ENCODE results near the gene ABLIM2. TPM values are rescaled to one million over a fixed set of nuclear protein-coding genes. Genes with fewer than 3 reads are reported as not detected.

The ABLIM2 gene
- polyA plus RNA-seq, 1 donor from 2014 or later: 14.9 TPM

- Histone ChIP-seq H3K9ac (ENCODE audit: low read length) (no peak overlapping the region), H4K20me1 (ENCODE audit: insufficient read depth) (no peaks in the 10 kb centered on the region), H3K9me2 (ENCODE audit: insufficient read depth, low read length) (no peaks in the 10 kb centered on the region), H3K79me2 (replicated peaks; ENCODE audit: insufficient read depth, low read length) (no peaks in the 10 kb centered on the region), H3K27ac (ENCODE audit: low read length) (no peak overlapping the region), H2AFZ (ENCODE audit: low read depth, low read length) (no peak overlapping the region), H3K27me3 (ENCODE audit: insufficient read depth, low read depth, low read length) (no peaks in the 10 kb centered on the region), H3F3A (ENCODE audit: insufficient read depth, low read length, poor library complexity, severe bottlenecking) (no peaks in the 10 kb centered on the region), H3K9me3 (ENCODE audit: low read length) (no peaks in the 10 kb centered on the region), H3K36me3 (ENCODE audit: insufficient read depth, low read length) (no peaks in the 10 kb centered on the region), H3K4me3 (ENCODE audit: low read length) (no peak overlapping the region), H3K4me2 (ENCODE audit: low read length) (no peak overlapping the region)
- no peak for TF ChIP-seq TAF1 (IDR thresholded peaks at IDR 0.05; ENCODE audit: low read depth)
- no peak for TF ChIP-seq CTCF (IDR thresholded peaks at IDR 0.05; ENCODE audit: poor library complexity, severe bottlenecking)
- no peak for TF ChIP-seq RAD21 (conservative IDR thresholded peaks at IDR 0.05)
- no peak for TF ChIP-seq MXI1 (conservative IDR thresholded peaks at IDR 0.05; ENCODE audit: poor library complexity, severe bottlenecking)
- TF ChIP-seq SMC3 (conservative IDR thresholded peaks at IDR 0.05; ENCODE audit: poor library complexity): no peak
- TF ChIP-seq POLR2AphosphoS5 (IDR thresholded peaks at IDR 0.05): no peak
- no peak for TF ChIP-seq EZH2 (IDR thresholded peaks at IDR 0.05; ENCODE audit: borderline replicate concordance, insufficient read depth, low read length, poor library complexity, severe bottlenecking)
- TF ChIP-seq EP300 (conservative IDR thresholded peaks at IDR 0.05; ENCODE audit: poor library complexity, severe bottlenecking): no peak
- TF ChIP-seq REST (IDR thresholded peaks at IDR 0.05; ENCODE audit: borderline replicate concordance): no peak
Observed at GRCh38 chr4:8136972-8137710, 21.5 kb downstream of the ABLIM2 start.

GRCh38 chr4:8136529-8136928 is 22.1 kb downstream of the ABLIM2 start:
- Histone ChIP-seq H3K79me2 (replicated peaks; ENCODE audit: insufficient read depth, low read length) (no peaks in the 10 kb centered on the region), H3K9ac (ENCODE audit: low read length) (no peak overlapping the region), H3K4me3 (ENCODE audit: low read length) (no peak overlapping the region), H3K9me2 (ENCODE audit: insufficient read depth, low read length) (no peaks in the 10 kb centered on the region), H3K4me2 (ENCODE audit: low read length) (no peak overlapping the region), H3K27ac (ENCODE audit: low read length) (no peak overlapping the region), H4K20me1 (ENCODE audit: insufficient read depth) (no peaks in the 10 kb centered on the region), H3K9me3 (ENCODE audit: low read length) (no peaks in the 10 kb centered on the region), H3F3A (ENCODE audit: insufficient read depth, low read length, poor library complexity, severe bottlenecking) (no peaks in the 10 kb centered on the region), H3K36me3 (ENCODE audit: insufficient read depth, low read length) (no peaks in the 10 kb centered on the region), H2AFZ (ENCODE audit: low read depth, low read length) (no peak overlapping the region), H3K27me3 (ENCODE audit: insufficient read depth, low read depth, low read length) (no peaks in the 10 kb centered on the region)
- TF ChIP-seq REST (IDR thresholded peaks at IDR 0.05; ENCODE audit: borderline replicate concordance) (no peak), SMC3 (conservative IDR thresholded peaks at IDR 0.05; ENCODE audit: poor library complexity) (no peak), MXI1 (conservative IDR thresholded peaks at IDR 0.05; ENCODE audit: poor library complexity, severe bottlenecking) (no peak), CTCF (IDR thresholded peaks at IDR 0.05; ENCODE audit: poor library complexity, severe bottlenecking) (no peak), RAD21 (conservative IDR thresholded peaks at IDR 0.05) (no peak), EZH2 (IDR thresholded peaks at IDR 0.05; ENCODE audit: borderline replicate concordance, insufficient read depth, low read length, poor library complexity, severe bottlenecking) (no peak), EP300 (conservative IDR thresholded peaks at IDR 0.05; ENCODE audit: poor library complexity, severe bottlenecking) (no peak), POLR2AphosphoS5 (IDR thresholded peaks at IDR 0.05) (no peak)

Data from neural cell (in vitro differentiated cells).